Lower lobe of right lung (tissue), 2 donors: ENCODE results near the gene SEPTIN12. TPM values are rescaled to one million over a fixed set of nuclear protein-coding genes. Genes with fewer than 3 reads are reported as not detected.

Experiments used
- ATAC-seq, 2 donors: fragments of 200-7000 bp; cut with Tn5 transposase; one replicate each; pipeline ENCODE4 v1.9.1; 2020 to 2022; ENCODE audit warnings: mild to moderate bottlenecking in 2 of 2, moderate library complexity in 2 of 2
- DNase-seq: peaks from one replicate; pipeline ENCODE4 v3.0.0-alpha.2; 2020
- H3K27ac ChIP-seq: fragments of 200-600 bp; one replicate; pipeline ENCODE4 v1.8.0; 2022
- H3K27me3 ChIP-seq: fragments of 200-600 bp; one replicate; pipeline ENCODE4 v1.8.0; 2022; ENCODE audit warnings: low read depth
- H3K36me3 ChIP-seq: fragments of 200-600 bp; one replicate; pipeline ENCODE4 v1.8.0; 2022; ENCODE audit warnings: mild to moderate bottlenecking
- H3K4me1 ChIP-seq: fragments of 200-600 bp; one replicate; pipeline ENCODE4 v1.8.0; 2022
- H3K4me3 ChIP-seq: fragments of 200-600 bp; one replicate; pipeline ENCODE4 v1.8.0; 2022; ENCODE audit warnings: mild to moderate bottlenecking
- H3K9me3 ChIP-seq: fragments of 200-600 bp; one replicate; pipeline ENCODE4 v1.8.0; 2022
- intact Hi-C: fragments of 100-400 bp; cut with DNase I; formaldehyde crosslinking; loops from one replicate; pipeline ENCODE4 v1.11.0; 2022
- total RNA-seq: library from RNA; stranded (reverse); fragmentation: NEBNext Ultra II Directional; extraction: Animal tissue kit (Norgen Biotek cat#: 25700); gene quantifications from one replicate; pipeline ENCODE4 v1.2.1, GENCODE V29; 2021
- TF ChIP-seq, protein P1 (sequence below): fragments of 200-600 bp; IDR thresholded peaks from one replicate; pipeline ENCODE4 v1.8.0; 2022; ENCODE audit warnings: antibody characterized with exemption, mild to moderate bottlenecking
- donor health status: DM: no; HTN: yes; CAD: no; lungs with severe emphysema.

SEPTIN12 gene
- total RNA-seq, 1 donor from 2014 or later: not detected

- no peak overlapping the region for H3K27ac ChIP-seq
- no peak overlapping the region for H3K4me3 ChIP-seq
- DNase-seq (no peak), ATAC-seq (no peak)
- peaks cover 91% of the 10 kb centered on the region for H3K36me3 ChIP-seq
- no peaks in the 10 kb centered on the region for H3K9me3 ChIP-seq
- H3K4me1 ChIP-seq: no peaks in the 10 kb centered on the region
- intact Hi-C loops: no loop called here
- TF ChIP-seq, protein P1, sequence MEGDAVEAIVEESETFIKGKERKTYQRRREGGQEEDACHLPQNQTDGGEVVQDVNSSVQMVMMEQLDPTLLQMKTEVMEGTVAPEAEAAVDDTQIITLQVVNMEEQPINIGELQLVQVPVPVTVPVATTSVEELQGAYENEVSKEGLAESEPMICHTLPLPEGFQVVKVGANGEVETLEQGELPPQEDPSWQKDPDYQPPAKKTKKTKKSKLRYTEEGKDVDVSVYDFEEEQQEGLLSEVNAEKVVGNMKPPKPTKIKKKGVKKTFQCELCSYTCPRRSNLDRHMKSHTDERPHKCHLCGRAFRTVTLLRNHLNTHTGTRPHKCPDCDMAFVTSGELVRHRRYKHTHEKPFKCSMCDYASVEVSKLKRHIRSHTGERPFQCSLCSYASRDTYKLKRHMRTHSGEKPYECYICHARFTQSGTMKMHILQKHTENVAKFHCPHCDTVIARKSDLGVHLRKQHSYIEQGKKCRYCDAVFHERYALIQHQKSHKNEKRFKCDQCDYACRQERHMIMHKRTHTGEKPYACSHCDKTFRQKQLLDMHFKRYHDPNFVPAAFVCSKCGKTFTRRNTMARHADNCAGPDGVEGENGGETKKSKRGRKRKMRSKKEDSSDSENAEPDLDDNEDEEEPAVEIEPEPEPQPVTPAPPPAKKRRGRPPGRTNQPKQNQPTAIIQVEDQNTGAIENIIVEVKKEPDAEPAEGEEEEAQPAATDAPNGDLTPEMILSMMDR: no peak
- no peaks in the 10 kb centered on the region for H3K27me3 ChIP-seq
These were observed 42.3 kb upstream of the SEPTIN12 start for GRCh38 chr16:4830408-4830807.

- DNase-seq (no peak), ATAC-seq (no peak)
- Histone ChIP-seq H3K27me3 (no peaks in the 10 kb centered on the region), H3K9me3 (no peaks in the 10 kb centered on the region), H3K27ac (no peak overlapping the region), H3K4me1 (no peaks in the 10 kb centered on the region), H3K36me3 (peaks cover 95% of the 10 kb centered on the region), H3K4me3 (no peak overlapping the region)
- intact Hi-C loops: no loop called here
- TF ChIP-seq, protein P1: no peak
These were observed 40.6 kb upstream of the SEPTIN12 start for GRCh38 chr16:4828567-4829321.

DNA sequence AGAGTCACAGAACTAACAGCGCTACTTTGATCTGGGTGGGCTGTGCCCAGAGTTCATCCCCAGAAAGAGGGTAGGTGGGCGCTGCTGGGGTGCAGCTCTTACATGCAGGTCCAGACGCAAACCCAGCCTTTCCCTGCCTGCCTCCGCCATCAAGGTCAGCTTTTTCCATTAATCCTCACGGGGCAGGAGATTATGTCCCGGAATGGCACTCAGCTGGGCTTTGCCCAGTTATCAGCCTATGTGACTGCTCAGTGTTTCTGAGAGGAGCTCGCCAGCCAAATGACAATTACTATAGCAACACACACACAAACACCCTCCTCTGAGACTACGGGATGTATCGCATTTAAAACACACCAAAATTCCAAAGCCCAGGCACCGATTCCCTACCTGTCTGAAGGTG is 38.8 kb upstream of the SEPTIN12 start:
- no peaks in the 10 kb centered on the region for H3K4me1 ChIP-seq
- DNase-seq (no peak), ATAC-seq (no peak)
- H3K4me3 ChIP-seq: no peak overlapping the region
- H3K36me3 ChIP-seq: peaks cover 100% of the 10 kb centered on the region
- H3K9me3 ChIP-seq: no peaks in the 10 kb centered on the region
- intact Hi-C loops: no loop called here
- TF ChIP-seq, protein P1: no peak
- no peak overlapping the region for H3K27ac ChIP-seq
- H3K27me3 ChIP-seq: no peaks in the 10 kb centered on the region

- TF ChIP-seq, protein P1: no peak
- Histone ChIP-seq H3K4me1 (no peaks in the 10 kb centered on the region), H3K36me3 (peaks cover 100% of the 10 kb centered on the region), H3K27me3 (no peaks in the 10 kb centered on the region), H3K4me3 (no peak overlapping the region), H3K9me3 (no peaks in the 10 kb centered on the region), H3K27ac (no peak overlapping the region)
- DNase-seq: no peak
- intact Hi-C loops: no loop called here
- no peak for ATAC-seq
These were observed 38.4 kb upstream of the SEPTIN12 start for GRCh38 chr16:4826526-4826925.

DNA sequence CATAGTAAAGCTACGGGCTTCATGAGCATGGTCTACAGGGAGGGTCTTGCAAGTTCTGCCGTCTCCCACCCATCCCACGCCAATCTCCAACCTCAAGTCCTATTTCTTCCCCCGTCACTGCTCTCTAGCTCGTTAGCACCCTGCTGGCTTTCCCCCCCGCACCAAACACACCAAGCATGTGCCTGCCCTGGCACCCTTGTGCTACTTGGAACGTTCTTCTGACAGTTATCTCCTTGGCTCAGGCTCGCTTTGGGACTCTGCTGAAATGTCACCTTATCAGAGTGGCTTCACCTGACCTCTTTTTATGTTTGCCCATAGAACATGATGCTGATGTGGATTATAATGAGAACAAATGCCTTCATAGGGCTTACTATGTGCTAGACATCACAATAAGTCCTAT is 37.1 kb upstream of the SEPTIN12 start:
- DNase-seq (no peak), ATAC-seq (no peak)
- Histone ChIP-seq H3K36me3 (peaks cover 100% of the 10 kb centered on the region), H3K27me3 (no peaks in the 10 kb centered on the region), H3K9me3 (no peaks in the 10 kb centered on the region), H3K27ac (no peak overlapping the region), H3K4me1 (no peaks in the 10 kb centered on the region), H3K4me3 (no peak overlapping the region)
- intact Hi-C loops: no loop called here
- TF ChIP-seq, protein P1: no peak
